NK-92 treated with Interleukin-12 subunit alpha and Interleukin-12 subunit beta, amount 100 ng/mL, for 24 hours (cell line): Measurements from ENCODE around the gene IRF4.

ENCODE experiments used
- DNase-seq: peaks from one replicate; lab custom pipeline; 2025; lab: John Stamatoyannopoulos, UW

The IRF4 gene

DNA sequence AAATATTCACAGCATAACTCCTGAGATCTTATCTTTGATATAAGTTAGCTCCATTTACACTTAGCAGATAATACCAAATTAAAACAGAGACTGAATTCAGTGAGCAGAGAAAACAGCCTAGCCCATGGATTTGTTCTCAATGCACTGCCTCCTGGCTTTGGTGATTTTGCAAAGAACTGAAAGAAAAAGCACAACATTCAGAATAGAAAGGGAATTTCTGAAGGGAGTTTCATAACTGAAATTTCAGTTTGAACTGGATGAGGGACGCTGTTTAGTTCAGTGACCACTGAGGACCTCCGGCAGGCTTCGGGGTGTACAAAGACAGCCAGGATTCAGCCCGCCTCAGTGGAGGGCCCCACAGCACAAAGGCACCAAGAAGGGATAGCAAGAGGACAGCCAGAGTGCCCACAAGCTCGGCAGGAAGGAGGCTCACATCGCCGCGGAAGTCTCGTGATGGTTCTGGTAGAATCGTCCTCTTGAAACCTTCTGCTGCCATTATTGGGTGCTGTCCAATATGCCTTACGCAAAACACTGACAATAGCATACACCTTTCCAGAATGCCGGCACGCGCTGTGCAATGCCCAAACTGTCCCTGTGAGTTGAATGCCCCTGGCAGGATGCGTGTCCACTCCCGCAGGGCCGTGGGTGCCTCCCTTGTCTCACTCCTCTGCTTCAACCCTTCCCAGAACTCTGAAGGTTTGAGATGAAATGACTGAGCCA, 9.7 kb upstream of the IRF4 start:
- no peak for DNase-seq

DNA sequence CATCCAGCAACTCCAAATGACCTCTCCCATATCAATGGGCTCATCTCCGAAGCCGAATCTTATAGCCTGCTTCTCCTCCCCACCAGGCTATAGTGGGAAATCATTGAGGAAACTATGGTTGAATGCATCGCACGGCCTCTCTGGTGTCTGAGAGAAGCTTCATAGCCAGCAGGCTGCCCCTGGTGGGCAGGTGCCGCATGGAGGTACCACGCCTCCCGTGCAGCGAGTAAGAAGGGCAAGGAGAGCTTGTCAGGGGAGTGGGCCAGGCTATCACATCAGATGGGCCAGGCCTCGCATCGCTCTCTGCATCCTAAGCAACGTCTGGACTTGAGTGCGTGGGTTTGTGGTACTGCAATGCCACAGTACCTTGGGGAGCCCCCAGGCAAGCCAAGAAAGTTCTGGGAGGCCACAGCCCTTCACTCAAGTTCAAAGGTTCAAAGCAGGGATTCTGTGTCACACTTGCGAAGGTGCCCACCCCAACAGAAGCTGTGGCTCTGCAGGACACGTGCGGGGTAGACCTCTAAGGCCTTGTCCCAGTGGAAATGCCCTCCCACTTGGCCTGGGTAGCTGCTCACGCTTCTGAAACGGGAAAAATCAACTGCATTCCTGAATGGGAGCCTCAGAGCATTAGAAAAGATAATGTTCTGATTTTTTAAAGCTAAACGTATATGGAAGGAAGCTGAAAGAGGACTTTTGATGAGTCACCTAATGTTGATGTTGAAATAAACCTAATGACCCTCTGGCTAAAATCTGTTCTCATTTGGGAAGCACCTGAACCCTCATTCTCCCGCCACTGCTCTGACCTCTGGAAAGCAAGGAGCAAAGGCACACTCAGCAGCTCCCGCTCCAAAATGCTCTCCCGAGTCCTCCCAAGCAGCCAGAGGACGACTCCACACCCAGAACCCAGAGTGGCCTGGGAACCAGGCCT, 8.4 kb upstream of the IRF4 start:
- DNase-seq, result no peak

DNA sequence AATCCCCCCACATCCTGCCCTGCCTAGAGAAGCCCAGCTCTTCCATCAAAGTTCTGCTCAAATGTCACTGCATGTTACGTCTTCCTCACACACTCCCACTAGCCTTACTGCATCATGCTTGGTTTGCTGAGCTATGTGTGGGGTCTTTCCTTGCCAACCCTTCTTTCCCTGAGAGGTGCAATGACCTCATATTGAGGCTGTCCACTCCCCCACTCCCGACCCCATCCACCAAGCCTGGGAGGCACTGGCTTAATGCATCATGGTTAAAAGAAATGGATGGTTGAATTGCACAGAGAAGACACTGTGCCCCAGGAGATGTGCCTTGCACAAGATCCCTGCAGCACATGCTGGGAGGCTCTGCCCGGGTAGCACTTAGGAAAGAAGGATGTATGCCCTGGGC, 7.7 kb upstream of the IRF4 start:
- DNase-seq, result no peak

GRCh38 chr6:384898-385297, 6.7 kb upstream of the IRF4 start:
- no peak for DNase-seq

DNA sequence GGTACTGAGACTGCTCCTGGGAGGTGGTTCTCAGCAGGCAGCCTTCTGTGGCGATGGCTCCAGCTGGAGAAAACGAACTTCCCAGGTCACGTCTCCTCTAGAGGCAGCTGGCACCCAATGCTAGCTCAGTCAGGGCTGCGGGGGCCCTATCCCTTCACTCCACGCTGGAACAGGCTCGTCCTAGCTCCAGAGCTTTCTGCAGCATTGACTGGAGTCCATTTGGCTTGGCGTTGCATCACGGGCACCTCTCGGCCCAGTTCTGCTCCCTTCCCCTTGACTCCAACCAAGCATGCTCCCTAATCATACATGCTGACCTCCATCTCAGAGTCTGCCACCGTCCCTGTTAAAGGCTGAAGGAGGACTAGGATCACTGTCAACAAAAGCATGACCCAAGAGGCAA, 5.9 kb upstream of the IRF4 start:
- no peak for DNase-seq

DNA sequence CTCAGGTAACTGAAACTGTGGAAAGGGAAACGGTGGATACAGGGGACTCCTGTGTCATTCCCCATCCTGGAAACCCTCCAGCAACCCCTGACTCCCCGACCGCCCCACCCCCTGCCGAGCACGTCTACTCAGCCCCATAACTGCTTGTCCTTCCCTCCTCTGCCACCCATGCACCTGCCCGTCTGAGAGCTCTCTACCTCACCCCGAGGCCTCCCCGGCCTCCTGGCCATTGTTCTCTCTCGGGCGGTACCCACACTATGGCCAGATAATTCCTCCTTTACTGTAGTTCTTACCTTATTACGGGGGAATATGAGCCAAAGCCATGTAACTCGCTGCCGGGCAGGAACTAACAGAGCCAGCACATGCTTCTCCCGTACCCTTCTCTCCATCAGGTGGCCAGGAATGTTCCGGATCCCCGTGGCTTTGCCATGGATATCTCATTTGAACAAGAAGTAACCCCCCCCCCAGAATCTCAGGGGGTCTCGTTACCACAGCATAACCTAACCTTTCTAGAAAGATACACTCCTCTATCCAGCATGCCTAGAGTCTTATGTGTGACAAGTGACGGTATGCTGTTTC, 4.8 kb upstream of the IRF4 start:
- no peak for DNase-seq

DNA sequence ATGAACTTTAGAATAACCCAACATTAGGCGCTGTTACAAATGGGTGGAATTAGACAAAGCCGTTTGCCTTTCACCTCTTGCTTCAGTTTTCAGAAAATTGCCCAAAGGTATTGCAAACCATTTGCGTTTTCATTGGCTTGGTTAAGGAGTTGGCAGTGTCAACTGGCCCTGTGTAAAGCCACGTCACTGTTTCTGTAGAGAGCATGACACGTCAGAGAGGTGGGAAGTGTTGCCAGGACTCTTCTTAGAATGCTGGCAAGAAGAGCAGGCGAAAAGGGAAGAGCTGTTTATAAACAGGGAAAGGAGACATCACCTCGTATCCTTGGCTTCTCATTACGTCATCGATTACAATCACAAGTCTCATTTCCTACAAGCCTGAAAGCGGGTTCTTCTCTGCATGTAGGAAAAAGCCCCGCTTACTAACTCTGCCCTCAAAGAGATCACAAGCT, 4.2 kb upstream of the IRF4 start:
- DNase-seq, result no peak

- no peak for DNase-seq
Measured at GRCh38 chr6:388202-388903, 3.2 kb upstream of the IRF4 start.

GRCh38 chr6:389143-389542, 2.4 kb upstream of the IRF4 start:
- no peak for DNase-seq

DNA sequence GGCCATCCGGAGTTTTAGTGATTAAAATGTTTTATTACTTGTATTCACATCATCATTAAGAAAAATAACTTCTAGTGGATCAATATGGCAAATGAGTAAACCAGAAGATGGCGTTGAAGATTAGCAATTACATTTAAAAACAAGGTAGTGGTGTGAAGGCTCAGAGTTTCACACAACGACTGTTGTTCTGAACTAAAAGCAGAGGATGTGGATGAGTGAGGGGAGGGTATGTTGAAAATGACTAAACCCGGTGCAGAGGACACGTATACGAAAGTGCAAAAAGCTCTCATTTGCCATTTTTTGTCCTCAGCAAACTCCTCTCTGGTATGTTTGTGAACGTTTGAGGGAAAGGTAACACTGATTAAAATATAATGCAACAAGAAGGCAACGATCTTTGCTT, 1.9 kb upstream of the IRF4 start:
- no peak for DNase-seq

DNA sequence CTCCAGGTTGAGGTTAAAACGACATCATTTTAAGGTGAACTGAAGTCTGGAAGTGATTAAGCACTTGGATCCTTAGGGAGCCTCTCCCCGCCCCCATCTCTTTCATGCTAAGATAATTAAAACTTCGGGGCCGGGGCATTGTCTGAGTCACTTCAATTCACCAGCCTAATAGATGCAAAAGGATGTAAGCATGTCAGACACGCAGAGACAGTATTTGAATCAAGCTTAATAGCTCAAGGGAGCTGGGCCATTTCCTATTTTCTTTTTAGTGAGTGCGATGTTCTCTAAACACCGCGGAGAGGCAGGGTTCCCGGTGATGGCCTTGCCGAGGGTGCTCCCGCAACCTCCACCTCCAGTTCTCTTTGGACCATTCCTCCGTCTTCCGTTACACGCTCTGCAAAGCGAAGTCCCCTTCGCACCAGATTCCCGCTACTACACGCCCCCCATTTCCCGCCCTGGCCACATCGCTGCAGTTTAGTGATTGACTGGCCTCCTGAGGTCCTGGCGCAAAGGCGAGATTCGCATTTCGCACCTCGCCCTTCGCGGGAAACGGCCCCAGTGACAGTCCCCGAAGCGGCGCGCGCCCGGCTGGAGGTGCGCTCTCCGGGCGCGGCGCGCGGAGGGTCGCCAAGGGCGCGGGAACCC, 516 bp upstream of the IRF4 start:
- peak; percentile 49 for DNase-seq

DNA sequence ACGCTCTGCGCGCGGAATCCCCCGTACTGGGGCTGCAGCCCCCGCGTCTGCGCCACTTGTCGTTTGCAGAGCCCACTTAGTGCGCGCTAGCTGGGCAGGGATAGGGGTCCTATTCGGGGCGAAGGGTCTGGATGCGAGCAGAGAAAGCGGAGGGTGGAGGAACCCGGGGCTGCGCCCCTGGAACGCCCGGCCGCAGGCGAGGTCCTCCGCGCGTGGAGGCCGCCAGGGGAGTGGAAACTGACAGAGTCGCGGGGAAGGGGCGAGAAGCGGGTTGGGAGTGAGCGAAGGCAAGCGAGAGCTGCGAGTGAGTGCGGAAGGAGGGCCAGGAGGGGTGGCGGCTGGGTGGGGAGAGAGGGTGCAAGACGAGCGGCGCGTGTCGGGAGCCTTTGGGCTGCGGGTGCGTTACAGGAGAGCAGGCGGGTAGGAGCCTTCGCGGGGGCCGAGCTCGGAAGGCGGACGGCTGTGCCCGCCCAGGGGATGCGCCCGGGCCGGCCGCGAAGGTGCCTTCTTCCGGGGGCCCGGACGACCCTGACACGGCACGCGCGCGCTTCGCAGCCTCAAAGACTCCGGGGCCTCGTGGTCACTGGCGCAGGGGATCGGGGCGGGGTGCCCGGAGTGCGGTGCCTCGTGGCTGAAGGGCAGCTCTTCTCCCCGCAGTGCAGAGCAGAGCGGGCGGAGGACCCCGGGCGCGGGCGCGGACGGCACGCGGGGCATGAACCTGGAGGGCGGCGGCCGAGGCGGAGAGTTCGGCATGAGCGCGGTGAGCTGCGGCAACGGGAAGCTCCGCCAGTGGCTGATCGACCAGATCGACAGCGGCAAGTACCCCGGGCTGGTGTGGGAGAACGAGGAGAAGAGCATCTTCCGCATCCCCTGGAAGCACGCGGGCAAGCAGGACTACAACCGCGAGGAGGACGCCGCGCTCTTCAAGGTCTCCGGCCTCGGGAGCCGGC, 1.2 kb downstream of the IRF4 start:
- peak; percentile 41 for DNase-seq

DNA sequence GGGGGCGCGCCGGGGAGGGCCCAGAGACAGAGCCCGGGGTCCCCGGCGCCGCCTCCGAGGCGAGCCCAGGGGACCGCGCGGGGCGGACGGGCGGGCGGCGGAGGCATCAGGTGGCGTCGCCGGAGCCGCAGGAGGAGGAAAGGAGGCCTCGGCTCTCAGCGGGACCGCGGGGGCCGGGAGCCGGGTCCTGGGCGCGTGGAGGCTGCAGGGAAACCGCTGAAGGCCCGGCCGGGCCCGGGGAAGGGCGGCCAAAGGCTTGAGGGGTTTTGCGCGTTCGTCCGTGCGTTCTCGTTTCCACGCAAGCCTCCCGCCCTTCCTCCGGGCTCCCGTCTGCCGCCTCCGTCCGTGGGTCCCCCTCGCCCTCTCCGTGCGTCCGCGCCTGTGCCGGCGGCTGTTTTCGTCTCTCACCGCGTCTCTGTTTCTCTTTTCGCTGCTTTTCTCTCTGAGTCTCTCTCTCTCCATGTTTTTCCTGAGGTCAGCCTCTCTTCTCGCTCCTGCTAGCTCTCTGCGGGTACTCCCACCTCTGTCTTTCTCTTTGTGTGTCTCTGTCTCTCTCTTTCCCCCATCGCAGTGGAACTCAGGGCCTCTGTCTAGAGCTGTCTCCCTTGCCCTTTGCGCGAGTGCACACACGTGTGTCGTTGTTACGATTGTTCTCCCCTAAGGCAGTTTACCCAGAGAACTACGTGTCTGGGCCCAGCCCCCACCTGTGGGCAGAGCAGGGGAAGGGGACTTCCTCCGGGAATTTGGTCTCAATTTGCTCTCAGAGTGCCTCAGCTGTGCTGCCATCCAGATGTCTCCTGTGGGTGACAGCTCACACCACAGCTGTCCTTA, 2.1 kb downstream of the IRF4 start:
- DNase-seq, result no peak

DNA sequence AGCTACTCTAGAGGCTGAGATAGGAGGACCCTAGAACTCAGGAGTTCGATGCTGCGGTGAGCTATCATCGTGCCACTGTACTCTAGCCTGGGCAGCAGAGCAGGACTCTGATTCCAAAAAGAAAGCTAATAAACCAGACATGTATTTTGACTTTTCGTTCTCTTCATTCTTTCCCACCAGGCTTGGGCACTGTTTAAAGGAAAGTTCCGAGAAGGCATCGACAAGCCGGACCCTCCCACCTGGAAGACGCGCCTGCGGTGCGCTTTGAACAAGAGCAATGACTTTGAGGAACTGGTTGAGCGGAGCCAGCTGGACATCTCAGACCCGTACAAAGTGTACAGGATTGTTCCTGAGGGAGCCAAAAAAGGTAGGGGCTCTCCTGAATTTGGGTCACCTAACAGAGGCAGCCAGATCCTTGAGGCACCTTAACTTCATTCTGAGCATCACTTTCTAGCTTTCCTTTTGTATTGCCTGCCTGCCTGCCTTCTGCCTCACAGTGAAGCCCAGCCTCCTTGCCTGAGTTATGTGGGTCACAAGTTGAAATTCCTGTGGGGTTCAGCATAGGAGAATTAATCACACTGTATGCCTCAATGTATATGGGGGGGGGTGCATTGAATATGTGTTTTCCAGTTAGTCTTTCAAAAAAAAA, 3.2 kb downstream of the IRF4 start:
- DNase-seq, result no peak

DNA sequence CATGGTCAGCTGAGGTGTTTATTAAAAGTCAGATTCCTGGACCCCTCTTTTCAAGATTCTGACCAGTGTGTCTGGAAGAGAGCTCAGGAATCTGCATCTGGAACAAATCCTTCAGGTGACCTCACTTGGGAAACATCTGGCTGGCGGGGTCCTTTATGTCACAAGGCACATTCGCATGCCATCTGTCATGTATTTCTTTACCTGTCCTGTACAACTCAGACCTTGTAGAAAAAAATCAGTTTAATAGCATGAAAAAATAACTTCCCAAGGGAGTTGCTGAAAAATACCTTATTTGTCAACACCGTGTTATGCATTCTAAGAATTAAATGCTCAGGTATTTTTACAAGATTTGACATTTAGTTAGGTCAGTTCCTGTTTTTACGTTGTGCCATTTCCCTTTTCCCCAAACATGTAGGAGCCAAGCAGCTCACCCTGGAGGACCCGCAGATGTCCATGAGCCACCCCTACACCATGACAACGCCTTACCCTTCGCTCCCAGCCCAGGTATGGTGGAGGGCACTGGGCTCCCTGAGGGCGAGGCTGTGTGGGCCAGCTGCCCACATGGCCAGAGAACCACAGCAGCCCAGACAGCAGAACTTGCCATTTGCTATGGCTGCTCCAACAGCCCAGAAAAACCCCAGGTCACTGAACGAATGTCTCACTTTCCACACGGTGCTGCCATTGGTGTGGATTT, 4.0 kb downstream of the IRF4 start:
- DNase-seq, result no peak

- no peak for DNase-seq
Measured at GRCh38 chr6:396126-396520, 4.6 kb downstream of the IRF4 start.

- no peak for DNase-seq
Measured at GRCh38 chr6:397056-397455, 5.5 kb downstream of the IRF4 start.

GRCh38 chr6:397604-398003, 6.1 kb downstream of the IRF4 start:
- no peak for DNase-seq

- DNase-seq, result no peak
Measured at GRCh38 chr6:398065-398464, 6.5 kb downstream of the IRF4 start.
